SIG-M5 (cell line): ENCODE results near the gene KCTD16.

ENCODE experiments used
- DNase-seq: peaks from one replicate; lab custom pipeline; 2025; lab: John Stamatoyannopoulos, UW

KCTD16 gene

GRCh38 chr5:144289277-144289676, 118.6 kb downstream of the KCTD16 start:
- DNase-seq = no peak

- DNase-seq = no peak
These were observed 121.4 kb downstream of the KCTD16 start for GRCh38 chr5:144292029-144292428.

GRCh38 chr5:144295284-144295683, 124.6 kb downstream of the KCTD16 start:
- no peak for DNase-seq

- no peak for DNase-seq
These were observed 126.4 kb downstream of the KCTD16 start for GRCh38 chr5:144297081-144297480.

GRCh38 chr5:144298658-144299057, 128.0 kb downstream of the KCTD16 start:
- no peak for DNase-seq

DNA sequence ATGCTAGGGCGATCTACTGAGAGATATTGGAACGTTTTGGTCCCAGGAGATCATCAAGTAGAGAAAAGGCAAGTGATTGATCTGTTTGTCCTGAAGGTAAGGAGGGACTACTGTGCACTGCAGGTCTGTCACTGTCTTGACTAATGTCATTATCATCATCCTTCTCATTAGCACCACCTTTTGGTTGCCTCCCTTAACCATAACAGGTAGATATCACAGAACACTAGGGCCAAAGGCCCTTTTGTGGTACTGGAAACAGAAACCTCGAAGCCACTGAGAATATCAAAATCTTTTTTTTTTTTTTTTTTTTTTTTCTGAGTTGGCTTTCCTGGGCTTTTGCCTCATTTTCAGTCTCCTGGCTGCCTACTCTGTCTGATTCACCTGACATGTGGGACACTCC, 134.0 kb downstream of the KCTD16 start:
- no peak for DNase-seq

- DNase-seq = no peak
These were observed 137.1 kb downstream of the KCTD16 start for GRCh38 chr5:144307736-144308135.

- no peak for DNase-seq
These were observed 137.5 kb downstream of the KCTD16 start for GRCh38 chr5:144308174-144308573.

GRCh38 chr5:144308906-144309670, 138.4 kb downstream of the KCTD16 start:
- DNase-seq = no peak

- no peak for DNase-seq
These were observed 139.9 kb downstream of the KCTD16 start for GRCh38 chr5:144310621-144311020.

GRCh38 chr5:144313147-144313726, 142.6 kb downstream of the KCTD16 start:
- no peak for DNase-seq

DNA sequence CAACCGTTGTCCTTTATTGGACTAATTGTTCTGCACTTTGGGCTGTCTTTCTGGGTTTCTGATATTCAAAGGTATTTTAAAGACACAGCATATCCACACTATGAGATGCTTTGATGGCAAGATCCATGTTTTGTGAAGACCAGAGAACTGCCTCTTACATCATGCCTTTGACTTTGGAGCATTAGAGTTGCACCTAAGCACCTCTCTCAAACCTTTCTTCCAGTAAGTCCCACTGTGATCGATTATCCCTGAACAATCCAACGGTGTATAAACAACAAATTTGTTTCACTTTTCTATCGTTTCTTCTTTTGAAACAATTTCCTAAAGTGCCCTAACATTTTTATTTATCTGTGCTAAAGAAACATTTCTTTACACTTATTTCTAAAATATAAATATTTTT, 144.4 kb downstream of the KCTD16 start:
- DNase-seq = no peak

GRCh38 chr5:144315994-144316634, 145.4 kb downstream of the KCTD16 start:
- no peak for DNase-seq

DNA sequence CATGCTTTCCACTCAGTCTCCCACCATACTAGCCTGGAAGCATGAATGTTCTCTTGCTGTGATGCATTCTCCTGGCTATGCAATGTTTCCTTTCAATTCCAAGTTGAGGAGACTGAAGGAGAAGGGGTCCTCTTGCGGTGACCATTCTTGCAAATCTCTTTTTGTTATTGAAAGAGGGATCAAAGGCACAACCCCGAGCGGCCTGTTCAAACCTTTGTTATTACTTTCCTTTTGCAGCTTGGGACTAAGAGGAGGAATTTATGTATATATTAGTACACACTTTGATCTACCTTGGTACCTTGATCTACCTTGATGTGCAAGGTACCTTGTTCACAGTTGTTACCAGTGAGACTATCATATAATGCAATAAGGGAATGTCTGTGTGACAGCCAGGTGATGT, 147.3 kb downstream of the KCTD16 start:
- DNase-seq = no peak

- no peak for DNase-seq
These were observed 147.8 kb downstream of the KCTD16 start for GRCh38 chr5:144318460-144318859.

GRCh38 chr5:144323181-144323580, 152.5 kb downstream of the KCTD16 start:
- DNase-seq = no peak

DNA sequence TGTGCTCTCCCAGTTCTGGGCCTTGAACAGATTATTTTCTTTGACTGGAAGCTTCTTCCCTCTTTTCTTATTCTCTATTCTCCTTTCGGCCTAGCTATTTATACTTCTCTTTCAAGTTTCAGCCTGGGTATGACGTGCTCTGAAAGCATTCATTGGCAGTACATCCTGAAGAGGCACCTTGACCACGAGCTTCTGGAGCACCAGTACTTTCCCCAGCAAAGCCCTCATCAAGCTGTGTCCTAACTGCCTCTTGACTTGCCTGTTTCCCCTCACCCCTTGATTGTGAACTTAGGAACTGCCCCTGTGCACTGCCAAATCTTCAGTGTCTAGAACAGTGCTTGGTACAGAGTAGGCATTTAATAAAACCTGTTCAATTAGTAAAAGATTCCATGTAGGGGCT, 154.9 kb downstream of the KCTD16 start:
- DNase-seq = no peak

DNA sequence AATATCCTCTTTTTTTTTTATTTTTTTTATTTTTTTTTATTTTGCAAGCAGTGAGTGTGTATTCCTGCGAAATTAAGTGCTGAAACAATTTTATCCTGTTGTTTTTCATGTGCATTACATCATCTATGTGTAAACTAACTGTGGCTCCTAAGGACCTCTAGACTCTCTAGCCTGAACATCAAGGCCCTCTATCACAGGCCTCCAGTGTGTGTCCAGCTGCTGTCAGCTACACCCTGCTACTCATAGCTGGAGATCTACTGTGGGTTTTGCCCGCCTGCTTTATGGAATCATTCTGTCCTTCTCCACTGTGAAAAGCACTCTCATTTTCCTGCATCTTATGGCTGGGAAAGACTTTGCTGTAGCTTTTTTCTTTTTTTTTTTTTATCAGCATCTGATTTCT, 157.8 kb downstream of the KCTD16 start:
- DNase-seq = no peak

GRCh38 chr5:144328980-144329379, 158.3 kb downstream of the KCTD16 start:
- no peak for DNase-seq

DNA sequence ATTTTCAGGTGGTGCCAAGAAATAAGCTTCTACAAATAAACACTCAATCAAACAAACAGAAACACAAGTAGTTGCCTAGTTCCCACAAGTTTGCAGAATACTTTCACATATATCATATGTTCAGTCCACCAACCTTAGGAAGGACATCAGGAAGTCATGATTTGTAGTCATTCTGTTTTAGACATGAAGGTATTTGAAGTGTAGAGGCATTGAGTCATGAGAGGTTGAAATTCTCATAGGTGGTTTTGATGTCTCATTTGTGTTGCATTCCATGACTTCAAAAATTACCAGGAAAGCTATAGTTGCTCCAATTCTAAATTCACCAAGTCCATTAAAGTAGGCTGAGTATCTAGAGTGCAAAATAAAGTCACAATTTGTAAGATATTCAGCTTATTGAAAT, 159.0 kb downstream of the KCTD16 start:
- DNase-seq = no peak

- no peak for DNase-seq
These were observed 160.7 kb downstream of the KCTD16 start for GRCh38 chr5:144331361-144331760.

GRCh38 chr5:144332265-144332664, 161.6 kb downstream of the KCTD16 start:
- no peak for DNase-seq

GRCh38 chr5:144333336-144333920, 162.8 kb downstream of the KCTD16 start:
- DNase-seq = no peak
